Measurements from ENCODE around the gene SLC9A8.

- TF ChIP-seq TAF1 (IDR thresholded peaks at IDR 0.05; ENCODE audit: low read depth) (no peak), MXI1 (conservative IDR thresholded peaks at IDR 0.05; ENCODE audit: poor library complexity, severe bottlenecking) (no peak), POLR2AphosphoS5 (IDR thresholded peaks at IDR 0.05) (no peak), RAD21 (conservative IDR thresholded peaks at IDR 0.05) (no peak), EZH2 (IDR thresholded peaks at IDR 0.05; ENCODE audit: borderline replicate concordance, insufficient read depth, low read length, poor library complexity, severe bottlenecking) (no peak)
- TF ChIP-seq, protein P1, sequence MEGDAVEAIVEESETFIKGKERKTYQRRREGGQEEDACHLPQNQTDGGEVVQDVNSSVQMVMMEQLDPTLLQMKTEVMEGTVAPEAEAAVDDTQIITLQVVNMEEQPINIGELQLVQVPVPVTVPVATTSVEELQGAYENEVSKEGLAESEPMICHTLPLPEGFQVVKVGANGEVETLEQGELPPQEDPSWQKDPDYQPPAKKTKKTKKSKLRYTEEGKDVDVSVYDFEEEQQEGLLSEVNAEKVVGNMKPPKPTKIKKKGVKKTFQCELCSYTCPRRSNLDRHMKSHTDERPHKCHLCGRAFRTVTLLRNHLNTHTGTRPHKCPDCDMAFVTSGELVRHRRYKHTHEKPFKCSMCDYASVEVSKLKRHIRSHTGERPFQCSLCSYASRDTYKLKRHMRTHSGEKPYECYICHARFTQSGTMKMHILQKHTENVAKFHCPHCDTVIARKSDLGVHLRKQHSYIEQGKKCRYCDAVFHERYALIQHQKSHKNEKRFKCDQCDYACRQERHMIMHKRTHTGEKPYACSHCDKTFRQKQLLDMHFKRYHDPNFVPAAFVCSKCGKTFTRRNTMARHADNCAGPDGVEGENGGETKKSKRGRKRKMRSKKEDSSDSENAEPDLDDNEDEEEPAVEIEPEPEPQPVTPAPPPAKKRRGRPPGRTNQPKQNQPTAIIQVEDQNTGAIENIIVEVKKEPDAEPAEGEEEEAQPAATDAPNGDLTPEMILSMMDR (IDR thresholded peaks at IDR 0.05; ENCODE audit: poor library complexity, severe bottlenecking): no peak
These were observed 74.9 kb downstream of the SLC9A8 start for GRCh38 chr20:49887251-49888211.

All from neural cell (in vitro differentiated cells).